Progenitor cell of endocrine pancreas (in vitro differentiated cells): Measurements from ENCODE around the gene COG4. TPM values are rescaled to one million over a fixed set of nuclear protein-coding genes. Genes with fewer than 3 reads are reported as not detected.
A peak's percentile ranks its signal among the peaks of the same experiment; 100 is the strongest.
"Not testable (repeated sequence)": the region's sequence is repeated elsewhere in the genome, so short reads cannot be mapped to it uniquely, and the experiment has no call there.

Experiments used
- DNase-seq: peaks from one replicate; pipeline ENCODE4 v3.0.0; 2021; ENCODE audit warnings: low spot score; ENCODE audit not compliant: unreplicated experiment
- H3K27ac Mint-ChIP-seq: 2 replicates; pipeline ENCODE4 v1.8.0; 2021; ENCODE audit warnings: mild to moderate bottlenecking, moderate library complexity, mixed read lengths
- H3K27me3 Mint-ChIP-seq: 2 replicates; pipeline ENCODE4 v1.8.0; 2021; ENCODE audit warnings: mixed read lengths
- H3K36me3 Mint-ChIP-seq: 2 replicates; pipeline ENCODE4 v1.8.0; 2022; ENCODE audit warnings: mixed read lengths; ENCODE audit not compliant: insufficient read depth
- H3K4me1 Mint-ChIP-seq: 2 replicates; pipeline ENCODE4 v1.8.0; 2021; ENCODE audit warnings: low read depth, mixed read lengths
- H3K4me3 Mint-ChIP-seq: 2 replicates; pipeline ENCODE4 v1.8.0; 2021; ENCODE audit warnings: low read depth, mild to moderate bottlenecking, moderate library complexity, mixed read lengths
- H3K9me3 Mint-ChIP-seq: 2 replicates; pipeline ENCODE4 v1.8.0; 2021; ENCODE audit warnings: low read depth, mixed read lengths
- CTCF ChIP-seq: fragments of 200-600 bp; sonication (generic); IDR thresholded peaks from one replicate; pipeline ENCODE4 v1.5.0; 2021; ENCODE audit warnings: antibody characterized with exemption, mild to moderate bottlenecking; ENCODE audit not compliant: unreplicated experiment
- total RNA-seq: library from RNA; stranded (reverse); gene quantifications from 2 replicates; pipeline ENCODE4 v1.2.1, GENCODE V29; 2021

Gene COG4
- total RNA-seq, 1 donor from 2014 or later, result 75.9 TPM

GRCh38 chr16:70454222-70455034 is 68.9 kb downstream of the COG4 start, which contains the start of gene FCSK:
Gene FCSK (plus strand): TSS chr16:70454595. CDS start chr16:70463191, 8,596 bp downstream.
- peaks cover 5% of the 10 kb centered on the region for H3K9me3 Mint-ChIP-seq
- DNase-seq, result peak; percentile 80
- H3K4me3 Mint-ChIP-seq, result peak within 1 kb of the TSS; percentile 82
- peaks cover 8% of the 10 kb centered on the region for H3K4me1 Mint-ChIP-seq
- no peaks in the 10 kb centered on the region for H3K27me3 Mint-ChIP-seq
- H3K36me3 Mint-ChIP-seq, result no peaks in the 10 kb centered on the region
- peak within 1 kb of the TSS; percentile 98 for H3K27ac Mint-ChIP-seq
- peak; percentile 62 for TF ChIP-seq CTCF

GRCh38 chr16:70453892-70454221 is 69.5 kb downstream of the COG4 start:
- H3K36me3 Mint-ChIP-seq, result peaks cover 1% of the 10 kb centered on the region

GRCh38 chr16:70453117-70453891 is 70.0 kb downstream of the COG4 start:
- Mint-ChIP-seq H3K27ac (peak overlapping the region; percentile 98), H3K4me3 (peak overlapping the region; percentile 82), H3K4me1 (peaks cover 8% of the 10 kb centered on the region), H3K9me3 (peaks cover 5% of the 10 kb centered on the region), H3K27me3 (no peaks in the 10 kb centered on the region), H3K36me3 (peaks cover 1% of the 10 kb centered on the region)
- TF ChIP-seq CTCF, result no peak
- no peak for DNase-seq

More at GRCh38 chr16:70453892-70454221, 69.5 kb downstream of the COG4 start:
- Mint-ChIP-seq H3K9me3 (peaks cover 5% of the 10 kb centered on the region), H3K27me3 (no peaks in the 10 kb centered on the region), H3K4me1 (peaks cover 8% of the 10 kb centered on the region), H3K4me3 (peak overlapping the region; percentile 82), H3K27ac (peak overlapping the region; percentile 98)
- no peak for TF ChIP-seq CTCF
- DNase-seq, result no peak

- not testable (repeated sequence) for H3K27ac Mint-ChIP-seq, H3K27me3 Mint-ChIP-seq, H3K4me1 Mint-ChIP-seq, H3K9me3 Mint-ChIP-seq, H3K4me3 Mint-ChIP-seq, H3K36me3 Mint-ChIP-seq, DNase-seq
These were observed 72.4 kb downstream of the COG4 start for GRCh38 chr16:70451004-70451340.

- not testable (repeated sequence) for DNase-seq, H3K36me3 Mint-ChIP-seq, H3K4me3 Mint-ChIP-seq, H3K27me3 Mint-ChIP-seq, H3K4me1 Mint-ChIP-seq, H3K9me3 Mint-ChIP-seq
- peak overlapping the region; percentile 86 for H3K27ac Mint-ChIP-seq
These were observed 73.0 kb downstream of the COG4 start for GRCh38 chr16:70450142-70451003.

- Mint-ChIP-seq H3K36me3 (peaks cover 1% of the 10 kb centered on the region), H3K9me3 (peaks cover 5% of the 10 kb centered on the region), H3K27me3 (no peaks in the 10 kb centered on the region), H3K27ac (no peak overlapping the region), H3K4me1 (peaks cover 3% of the 10 kb centered on the region), H3K4me3 (no peak overlapping the region)
- no peak for DNase-seq
- no peak for TF ChIP-seq CTCF
These were observed 75.3 kb downstream of the COG4 start for GRCh38 chr16:70448075-70448474.
